Suprapubic skin (tissue), 4 donors: ENCODE results near the gene ATF7IP2. TPM values are rescaled to one million over a fixed set of nuclear protein-coding genes. Genes with fewer than 3 reads are reported as not detected.

Source experiments
- DNase-seq, 2 donors: peaks; one replicate each; pipeline ENCODE4 v3.0.0-alpha.2; 2019; ENCODE audit warnings: low spot score in 2 of 2
- H3K27ac ChIP-seq: fragments of 200-600 bp; sonication (generic); one replicate; pipeline ENCODE4 v1.5.1; 2019
- H3K27me3 ChIP-seq: fragments of 200-600 bp; sonication (generic); one replicate; pipeline ENCODE4 v1.5.1; 2019
- H3K36me3 ChIP-seq: fragments of 200-600 bp; sonication (generic); one replicate; pipeline ENCODE4 v1.5.1; 2019
- H3K4me1 ChIP-seq: fragments of 200-600 bp; sonication (generic); one replicate; pipeline ENCODE4 v1.5.1; 2019
- H3K4me3 ChIP-seq: fragments of 200-600 bp; sonication (generic); one replicate; pipeline ENCODE4 v1.5.1; 2019; ENCODE audit warnings: mild to moderate bottlenecking
- H3K9me3 ChIP-seq: fragments of 200-600 bp; sonication (generic); one replicate; pipeline ENCODE4 v1.5.1; 2019
- EP300 ChIP-seq: sonication (generic); formaldehyde crosslinking; IDR thresholded peaks from one replicate; pipeline ENCODE4 v1.6.1; 2017; ENCODE audit warnings: antibody characterized with exemption
- POLR2A ChIP-seq, 2 donors: fragments of 450-650 bp; IDR thresholded peaks; one replicate each; pipeline ENCODE4 v1.6.1; 2017; ENCODE audit warnings: antibody characterized with exemption in 2 of 2, mild to moderate bottlenecking in 2 of 2, moderate library complexity in 2 of 2
- POLR2AphosphoS5 ChIP-seq, 3 donors: sonication (generic); formaldehyde crosslinking; IDR thresholded peaks; one replicate each; pipeline ENCODE4 v1.6.1; 2017; ENCODE audit warnings: antibody characterized with exemption in 3 of 3
- WGBS: methylation state at CpG from one replicate; pipeline ENCODE4 v1.1.5; 2018; 5-methylcytosine and 5-hydroxymethylcytosine counted together
- total RNA-seq, 4 donors: library from RNA; depleted of rRNA; stranded (reverse); fragments of >200 nt; gene quantifications; one replicate each; pipeline ENCODE4 v1.1.0, GENCODE V29; 2016
- TF ChIP-seq, protein P1 (sequence below), 2 donors: fragments of 200-600 bp in 1 of 2; fragments of 450-650 bp in 1 of 2; sonication (generic) in 1 of 2; IDR thresholded peaks; one replicate each; pipeline ENCODE4 v1.5.1; 2016 to 2019; ENCODE audit warnings: antibody characterized with exemption in 2 of 2, mild to moderate bottlenecking in 1 of 2, moderate library complexity in 1 of 2

Gene ATF7IP2
- total RNA-seq, 4 donors from 2014 or later: 2.8 to 22.6 (median 10.1) TPM

DNA sequence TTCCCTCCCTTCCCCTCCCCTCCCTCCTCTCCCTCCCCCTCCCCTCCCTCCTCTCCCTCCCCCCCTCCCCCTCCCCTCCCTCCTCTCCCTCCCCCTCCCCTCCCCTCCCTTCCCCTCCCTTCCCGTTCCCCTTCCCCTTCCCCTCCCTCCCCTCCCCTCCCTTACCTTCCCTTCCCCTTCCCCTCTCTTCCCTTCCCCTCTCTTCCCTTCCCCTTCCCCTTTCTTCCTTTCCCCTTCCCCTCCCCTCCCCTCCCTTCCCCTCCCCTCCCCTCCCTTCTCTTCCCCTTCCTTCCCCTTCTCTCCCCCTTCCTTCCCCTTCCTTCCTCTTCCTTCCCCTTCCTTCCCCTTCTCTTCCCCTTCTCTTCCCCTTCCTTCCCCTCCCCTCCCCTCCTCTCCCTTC lies 133.4 kb downstream of the ATF7IP2 start:
- H3K27ac ChIP-seq: no peak overlapping the region
- no peak overlapping the region for H3K4me3 ChIP-seq
- no peaks in the 10 kb centered on the region for H3K27me3 ChIP-seq
- H3K36me3 ChIP-seq: peaks cover 13% of the 10 kb centered on the region
- H3K9me3 ChIP-seq: no peaks in the 10 kb centered on the region
- peaks cover 12% of the 10 kb centered on the region for H3K4me1 ChIP-seq
- WGBS: no CpG with 5 or more reads among the region's 1 CpG
- TF ChIP-seq EP300 (no peak), POLR2AphosphoS5 (IDR thresholded peaks at IDR 0.05) (no peak)
- no peak for DNase-seq

DNA sequence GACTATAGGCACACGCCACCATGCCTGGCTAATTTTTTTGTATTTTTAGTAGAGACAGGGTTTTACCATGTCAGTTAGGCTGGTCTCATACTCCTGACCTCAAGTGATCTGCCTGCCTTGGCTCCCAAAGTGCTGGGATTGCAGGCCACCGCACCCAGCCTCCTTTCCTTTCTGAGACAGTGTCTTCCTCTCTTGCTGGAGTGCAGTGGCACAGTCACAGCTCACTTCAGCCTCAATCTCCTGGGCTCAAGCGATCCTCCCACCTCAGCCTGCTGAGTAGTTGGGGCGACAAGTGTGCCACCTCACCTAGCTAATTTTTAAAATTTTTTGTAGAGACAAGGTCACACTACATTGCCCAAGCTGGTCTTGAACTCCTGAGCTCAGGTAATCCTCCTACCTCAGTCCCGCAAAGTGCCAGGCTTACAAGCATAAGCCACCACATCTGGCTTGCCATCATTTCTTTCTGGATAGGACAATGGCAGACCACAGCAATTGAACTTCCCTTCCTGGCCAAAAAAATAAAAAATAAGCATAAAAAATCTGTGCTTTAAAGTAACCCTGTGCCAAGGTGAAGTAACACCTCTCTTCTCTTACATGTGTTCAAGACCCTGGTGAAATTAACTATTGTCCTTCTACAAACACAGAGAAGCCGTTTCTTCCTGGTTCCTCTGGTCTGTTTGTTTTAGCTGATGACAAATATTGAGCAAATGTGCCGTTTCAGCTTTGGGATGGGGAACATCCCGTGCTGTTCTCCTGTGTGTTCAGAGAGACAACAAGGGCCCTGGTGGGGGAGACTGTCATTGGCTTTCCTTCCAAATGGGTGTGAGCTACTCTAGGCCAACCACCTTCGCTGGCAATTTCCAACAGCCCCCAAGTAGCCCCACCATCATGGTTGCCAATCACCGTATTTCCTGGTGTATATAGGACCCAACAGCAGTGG lies 134.3 kb downstream of the ATF7IP2 start:
- Histone ChIP-seq H3K4me3 (no peak overlapping the region), H3K36me3 (peaks cover 13% of the 10 kb centered on the region), H3K27me3 (no peaks in the 10 kb centered on the region), H3K27ac (no peak overlapping the region), H3K4me1 (peaks cover 3% of the 10 kb centered on the region), H3K9me3 (no peaks in the 10 kb centered on the region)
- TF ChIP-seq, protein P1, sequence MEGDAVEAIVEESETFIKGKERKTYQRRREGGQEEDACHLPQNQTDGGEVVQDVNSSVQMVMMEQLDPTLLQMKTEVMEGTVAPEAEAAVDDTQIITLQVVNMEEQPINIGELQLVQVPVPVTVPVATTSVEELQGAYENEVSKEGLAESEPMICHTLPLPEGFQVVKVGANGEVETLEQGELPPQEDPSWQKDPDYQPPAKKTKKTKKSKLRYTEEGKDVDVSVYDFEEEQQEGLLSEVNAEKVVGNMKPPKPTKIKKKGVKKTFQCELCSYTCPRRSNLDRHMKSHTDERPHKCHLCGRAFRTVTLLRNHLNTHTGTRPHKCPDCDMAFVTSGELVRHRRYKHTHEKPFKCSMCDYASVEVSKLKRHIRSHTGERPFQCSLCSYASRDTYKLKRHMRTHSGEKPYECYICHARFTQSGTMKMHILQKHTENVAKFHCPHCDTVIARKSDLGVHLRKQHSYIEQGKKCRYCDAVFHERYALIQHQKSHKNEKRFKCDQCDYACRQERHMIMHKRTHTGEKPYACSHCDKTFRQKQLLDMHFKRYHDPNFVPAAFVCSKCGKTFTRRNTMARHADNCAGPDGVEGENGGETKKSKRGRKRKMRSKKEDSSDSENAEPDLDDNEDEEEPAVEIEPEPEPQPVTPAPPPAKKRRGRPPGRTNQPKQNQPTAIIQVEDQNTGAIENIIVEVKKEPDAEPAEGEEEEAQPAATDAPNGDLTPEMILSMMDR (IDR thresholded peaks at IDR 0.05): no peak
- TF ChIP-seq EP300 (no peak), POLR2A (IDR thresholded peaks at IDR 0.05) (no peak), POLR2AphosphoS5 (IDR thresholded peaks at IDR 0.05) (no peak)
- DNase-seq: no peak
- WGBS: 84% methylated on average over 9 of the region's 10 CpGs

DNA sequence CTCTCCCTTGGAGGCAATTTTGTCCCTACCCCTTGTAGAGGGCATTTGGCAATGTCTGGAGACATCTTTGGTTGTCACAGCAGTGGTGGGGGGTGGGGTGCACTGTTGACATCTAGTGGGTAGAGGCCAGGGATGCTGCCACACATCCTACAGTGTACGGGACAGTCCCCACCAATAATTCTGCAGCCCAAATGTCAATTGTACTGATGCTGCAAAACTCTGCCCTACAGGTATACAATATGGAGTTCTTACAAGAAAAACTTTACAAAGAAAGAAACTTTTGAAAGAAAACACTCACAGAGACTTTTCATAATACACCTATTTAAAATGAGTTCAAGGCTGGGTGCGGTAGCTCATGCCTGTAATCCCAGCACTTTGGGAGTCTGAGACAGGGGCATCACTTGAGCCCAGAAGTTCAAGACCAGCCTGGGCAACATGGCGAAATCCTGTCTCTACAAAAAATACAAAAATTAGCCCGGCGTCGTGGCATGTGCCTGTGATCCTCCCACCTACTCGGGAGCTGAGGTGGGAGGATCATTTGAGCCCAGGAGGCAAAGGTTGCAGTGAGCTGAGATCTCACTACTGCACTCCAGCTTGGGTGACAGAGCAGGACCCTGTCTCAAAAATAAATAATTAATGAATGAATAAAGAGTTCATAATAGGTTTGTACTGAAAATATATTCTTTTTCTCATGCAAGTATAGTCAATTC lies 135.2 kb downstream of the ATF7IP2 start:
- peaks cover 18% of the 10 kb centered on the region for H3K36me3 ChIP-seq
- H3K4me1 ChIP-seq: no peaks in the 10 kb centered on the region
- no peak overlapping the region for H3K4me3 ChIP-seq
- no peak for TF ChIP-seq POLR2A (IDR thresholded peaks at IDR 0.05)
- TF ChIP-seq, protein P1 (IDR thresholded peaks at IDR 0.05): no peak
- no peak for TF ChIP-seq EP300
- 73% methylated on average over 7 of the region's 7 CpGs for WGBS
- H3K27ac ChIP-seq: no peak overlapping the region
- DNase-seq: no peak
- H3K27me3 ChIP-seq: no peaks in the 10 kb centered on the region
- H3K9me3 ChIP-seq: no peaks in the 10 kb centered on the region

DNA sequence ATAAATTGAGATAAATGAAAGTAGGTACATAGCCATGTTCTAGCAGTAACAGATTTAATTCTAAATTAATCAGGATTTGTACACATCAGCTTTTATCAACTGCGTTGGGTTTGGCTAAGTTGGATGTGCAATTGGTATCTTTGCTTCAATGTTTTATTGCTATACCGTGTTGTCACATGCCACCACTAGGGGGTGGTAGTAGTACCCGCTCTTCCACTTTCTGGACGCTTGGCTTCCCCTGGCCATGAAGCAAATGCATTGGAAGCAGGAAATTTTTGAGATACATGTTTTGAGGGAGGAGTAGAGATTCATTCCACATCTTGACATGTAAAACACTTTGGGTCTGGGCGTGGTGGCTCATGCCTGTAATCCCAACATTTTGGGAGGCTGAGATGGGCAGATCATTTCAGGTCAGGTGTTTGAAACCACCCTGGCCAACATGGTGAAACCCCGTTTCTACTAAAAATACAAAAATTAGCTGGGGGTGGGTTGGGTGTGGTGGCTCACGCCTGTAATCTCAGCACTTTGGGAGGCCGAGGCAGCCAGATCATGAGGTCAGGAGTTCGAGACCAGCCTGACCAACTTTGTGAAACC lies 135.9 kb downstream of the ATF7IP2 start:
- Histone ChIP-seq H3K4me1 (no peaks in the 10 kb centered on the region), H3K27me3 (no peaks in the 10 kb centered on the region), H3K9me3 (no peaks in the 10 kb centered on the region), H3K36me3 (peaks cover 26% of the 10 kb centered on the region), H3K27ac (no peak overlapping the region), H3K4me3 (no peak overlapping the region)
- no peak for TF ChIP-seq POLR2A (IDR thresholded peaks at IDR 0.05)
- TF ChIP-seq, protein P1 (IDR thresholded peaks at IDR 0.05): peak; percentile 36 to 68
- peak in 1 of 2 donors; percentile 71 for DNase-seq
- 58% methylated on average over 9 of the region's 9 CpGs for WGBS

DNA sequence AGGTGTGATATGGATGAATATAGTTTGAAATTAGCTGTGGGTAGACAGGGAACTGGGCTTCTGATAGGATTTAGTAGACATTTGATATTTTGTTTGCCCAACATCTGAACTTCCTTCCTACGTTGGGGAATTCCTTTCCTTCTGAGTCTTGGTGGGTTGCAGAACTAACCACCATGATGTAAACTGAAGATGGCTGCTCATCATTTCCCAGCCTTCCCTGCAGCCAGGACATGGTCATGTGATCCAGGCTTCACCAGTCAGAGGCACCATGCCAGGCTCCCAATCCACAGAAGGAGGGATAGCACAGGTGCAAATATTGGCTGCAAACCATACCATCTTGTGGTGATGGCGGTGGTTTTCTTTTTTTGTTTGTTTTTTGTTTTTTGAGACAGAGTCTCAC lies 137.1 kb downstream of the ATF7IP2 start:
- Histone ChIP-seq H3K9me3 (no peaks in the 10 kb centered on the region), H3K4me3 (no peak overlapping the region), H3K27me3 (no peaks in the 10 kb centered on the region), H3K27ac (no peak overlapping the region), H3K36me3 (peaks cover 38% of the 10 kb centered on the region), H3K4me1 (no peaks in the 10 kb centered on the region)
- TF ChIP-seq POLR2A (IDR thresholded peaks at IDR 0.05): no peak
- TF ChIP-seq EP300: no peak
- no peak for TF ChIP-seq POLR2AphosphoS5 (IDR thresholded peaks at IDR 0.05)
- TF ChIP-seq, protein P1 (IDR thresholded peaks at IDR 0.05): no peak
- no peak for DNase-seq
- WGBS: 86% methylated on average over 2 of the region's 2 CpGs
